AG04450 (cell line): Measurements from ENCODE around the gene KCNK10. TPM values are rescaled to one million over a fixed set of nuclear protein-coding genes. Genes with fewer than 3 reads are reported as not detected.

ENCODE experiments used
- CTCF ChIA-PET: fragments of 300-600, 350-600 bp; formaldehyde crosslinking; extraction: SDS; loops from one replicate; lab custom pipeline; 2022; ENCODE audit warnings: antibody characterized with exemption, inconsistent platforms; lab: Charles Lee
- POLR2A ChIA-PET: fragments of 350-600 bp; formaldehyde crosslinking; extraction: SDS; loops from one replicate; lab custom pipeline; 2021; ENCODE audit warnings: antibody characterized with exemption, inconsistent platforms; lab: Yijun Ruan, JAX
- DNase-seq: peaks from one replicate; pipeline ENCODE4 v3.0.0-alpha.2; 2011; ENCODE audit warnings: low read depth, low spot score
- H3K27ac ChIP-seq: one replicate; pipeline ENCODE4 v1.5.1; 2012; ENCODE audit warnings: low read depth, low read length, control low read depth
- H3K27me3 ChIP-seq: one replicate; pipeline ENCODE4 v1.6.0; 2012; ENCODE audit warnings: low read length; ENCODE audit not compliant: control insufficient read depth, insufficient read depth
- H3K4me3 ChIP-seq: 2 replicates; pipeline ENCODE4 v1.5.1; 2011; ENCODE audit warnings: mild to moderate bottlenecking, low read depth, low read length, control low read depth
- H3K9me3 ChIP-seq: 2 replicates; pipeline ENCODE4 v1.5.1; 2012; ENCODE audit warnings: low read length; ENCODE audit not compliant: control insufficient read depth, insufficient read depth
- polyA plus RNA-seq: library from polyadenylated mRNA; depleted of rRNA; stranded (reverse); fragments of >200 nt; gene quantifications from 2 replicates; pipeline ENCODE4 v1.2.3, GENCODE V29; 2011
- TF ChIP-seq, protein P1 (sequence below): IDR thresholded peaks from 2 replicates; pipeline ENCODE4 v1.5.1; 2011; ENCODE audit warnings: low read depth, low read length, control low read depth, inconsistent platforms

KCNK10 gene
- polyA plus RNA-seq, 1 experiment = not detected

DNA sequence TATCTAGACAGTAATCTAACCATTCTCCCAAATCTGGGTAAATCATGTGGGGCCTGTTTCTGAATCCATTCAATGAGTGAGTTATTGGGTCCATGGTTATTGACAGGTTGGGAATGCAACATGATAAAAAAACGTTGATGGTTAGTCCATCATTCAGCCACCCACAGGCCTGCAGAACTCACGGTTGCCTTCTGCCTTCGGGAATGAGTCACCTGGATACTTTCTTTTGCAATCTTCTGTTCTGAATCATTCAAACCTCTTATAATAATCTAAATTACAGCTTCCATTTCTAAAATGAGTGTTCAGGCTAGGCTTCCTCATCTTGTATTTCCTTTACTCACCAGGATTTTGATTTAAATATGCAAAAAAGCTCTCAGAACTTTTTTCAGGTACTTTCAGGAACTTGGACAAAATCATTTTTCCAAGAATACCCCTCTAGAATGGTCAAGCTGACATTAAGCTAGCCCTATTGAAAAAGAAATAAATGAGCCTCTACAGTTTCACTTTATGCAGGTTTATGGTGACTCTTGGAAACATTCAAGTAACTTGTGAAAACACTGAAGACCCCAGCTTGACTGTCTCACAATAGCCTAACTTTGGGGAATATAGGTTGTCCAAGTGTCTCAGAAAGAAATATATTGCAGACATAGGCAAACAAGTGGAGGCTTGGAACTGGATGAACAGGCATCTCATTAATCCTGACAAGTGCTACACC, 94.4 kb downstream of the KCNK10 start:
- no peak overlapping the region for H3K4me3 ChIP-seq
- CTCF ChIA-PET = interaction anchor here (1.0 kb wide), 1 partner anchor 215 kb away, joined by 3 read pairs; no protein-coding TSS in a partner anchor
- POLR2A ChIA-PET = no interaction called here
- DNase-seq = no peak
- no peaks in the 10 kb centered on the region for H3K9me3 ChIP-seq
- TF ChIP-seq, protein P1, sequence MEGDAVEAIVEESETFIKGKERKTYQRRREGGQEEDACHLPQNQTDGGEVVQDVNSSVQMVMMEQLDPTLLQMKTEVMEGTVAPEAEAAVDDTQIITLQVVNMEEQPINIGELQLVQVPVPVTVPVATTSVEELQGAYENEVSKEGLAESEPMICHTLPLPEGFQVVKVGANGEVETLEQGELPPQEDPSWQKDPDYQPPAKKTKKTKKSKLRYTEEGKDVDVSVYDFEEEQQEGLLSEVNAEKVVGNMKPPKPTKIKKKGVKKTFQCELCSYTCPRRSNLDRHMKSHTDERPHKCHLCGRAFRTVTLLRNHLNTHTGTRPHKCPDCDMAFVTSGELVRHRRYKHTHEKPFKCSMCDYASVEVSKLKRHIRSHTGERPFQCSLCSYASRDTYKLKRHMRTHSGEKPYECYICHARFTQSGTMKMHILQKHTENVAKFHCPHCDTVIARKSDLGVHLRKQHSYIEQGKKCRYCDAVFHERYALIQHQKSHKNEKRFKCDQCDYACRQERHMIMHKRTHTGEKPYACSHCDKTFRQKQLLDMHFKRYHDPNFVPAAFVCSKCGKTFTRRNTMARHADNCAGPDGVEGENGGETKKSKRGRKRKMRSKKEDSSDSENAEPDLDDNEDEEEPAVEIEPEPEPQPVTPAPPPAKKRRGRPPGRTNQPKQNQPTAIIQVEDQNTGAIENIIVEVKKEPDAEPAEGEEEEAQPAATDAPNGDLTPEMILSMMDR = no peak
- H3K27me3 ChIP-seq = no peaks in the 10 kb centered on the region
- H3K27ac ChIP-seq = no peak overlapping the region

DNA sequence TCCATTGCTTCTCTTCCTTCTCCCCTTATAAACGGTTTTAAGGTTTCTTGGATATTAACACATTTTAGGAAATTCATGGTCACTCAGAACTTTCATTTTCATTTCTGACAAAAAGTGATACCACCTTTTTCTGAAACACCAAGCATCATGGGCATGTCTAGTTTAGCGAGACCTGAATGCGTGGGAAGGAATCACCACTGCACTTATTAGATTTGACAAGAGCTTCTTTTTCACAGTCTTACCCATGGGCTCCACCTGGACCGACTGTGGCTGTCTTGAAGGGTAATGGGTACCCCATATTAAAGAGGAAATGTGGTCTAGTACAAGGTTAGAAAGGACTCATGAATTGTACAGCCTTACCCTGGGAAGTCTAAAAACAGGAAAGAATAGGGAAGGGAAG, 95.4 kb downstream of the KCNK10 start:
- no peak for DNase-seq
- ChIA-PET CTCF (interaction anchor here (1.0 kb wide), 1 partner anchor 214 kb away, joined by 3 read pairs; no protein-coding TSS in a partner anchor), POLR2A (no interaction called here)
- TF ChIP-seq, protein P1 = no peak
- no peak overlapping the region for H3K27ac ChIP-seq
- H3K9me3 ChIP-seq = no peaks in the 10 kb centered on the region
- no peak overlapping the region for H3K4me3 ChIP-seq
- no peaks in the 10 kb centered on the region for H3K27me3 ChIP-seq

DNA sequence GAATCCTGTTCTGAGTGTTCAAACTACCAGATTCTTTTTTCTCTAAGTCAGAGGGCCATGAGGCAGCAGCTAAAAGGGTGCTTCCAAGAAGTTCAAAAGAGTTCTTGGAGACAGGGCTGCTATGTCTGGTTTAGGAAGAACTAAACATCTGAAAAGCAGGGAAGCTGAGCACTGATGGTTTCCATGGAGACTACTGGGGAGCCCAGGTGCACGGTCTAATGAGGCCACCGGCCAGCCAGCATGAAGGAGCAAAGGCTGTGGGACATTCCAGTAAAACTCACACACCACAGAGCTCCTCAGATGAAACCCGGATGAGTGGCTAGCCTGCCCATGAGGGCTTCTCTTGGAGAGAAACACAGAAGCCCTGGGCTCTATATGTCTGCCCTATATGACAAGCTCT, 97.3 kb downstream of the KCNK10 start:
- DNase-seq = no peak
- CTCF ChIA-PET = no interaction called here
- H3K27me3 ChIP-seq = no peaks in the 10 kb centered on the region
- no peak overlapping the region for H3K27ac ChIP-seq
- H3K4me3 ChIP-seq = no peak overlapping the region
- TF ChIP-seq, protein P1 = no peak
- no peaks in the 10 kb centered on the region for H3K9me3 ChIP-seq
- POLR2A ChIA-PET = no interaction called here

DNA sequence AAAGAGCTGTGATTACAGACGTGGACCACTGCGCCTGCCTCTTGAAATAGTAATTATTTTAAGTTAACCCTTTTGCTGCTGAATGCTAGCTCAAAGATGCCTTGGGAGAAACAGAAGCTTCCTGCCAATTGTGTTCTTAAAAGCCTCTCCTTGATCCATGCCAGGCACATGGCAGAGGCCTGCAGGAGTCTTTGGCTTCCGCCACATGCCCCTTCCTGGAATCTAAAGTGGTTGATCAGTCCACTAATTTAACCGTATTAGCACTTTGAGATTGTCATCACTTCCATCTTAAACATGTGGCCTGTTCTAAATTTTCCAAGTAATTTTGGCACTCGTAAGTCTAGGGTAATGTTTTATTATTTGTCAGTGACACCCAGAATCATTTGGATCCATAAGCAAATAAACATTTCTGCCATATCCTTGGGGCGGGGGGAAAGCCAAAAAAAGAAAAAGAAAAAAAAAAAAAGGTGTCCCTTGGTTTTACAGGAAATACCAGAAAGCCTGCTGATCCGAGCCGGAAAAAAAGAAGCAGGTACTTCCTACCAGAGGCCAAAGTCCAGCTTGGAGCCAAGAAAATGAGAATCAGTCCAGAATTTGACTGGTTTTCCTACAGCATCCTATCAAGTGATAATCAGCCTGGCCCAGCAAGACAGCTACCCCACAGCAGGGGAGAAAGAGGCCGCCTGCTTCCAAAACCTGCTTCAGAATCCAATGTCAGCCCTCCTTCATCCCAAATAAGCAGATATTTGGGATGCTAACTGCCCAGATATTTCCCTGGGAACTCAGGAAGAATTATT, 104.8 kb downstream of the KCNK10 start:
- POLR2A ChIA-PET = no interaction called here
- Histone ChIP-seq H3K27ac (no peak overlapping the region), H3K9me3 (peaks cover 9% of the 10 kb centered on the region; the same call in 1 of the 2 replicates), H3K4me3 (no peak overlapping the region), H3K27me3 (no peaks in the 10 kb centered on the region)
- DNase-seq = no peak
- CTCF ChIA-PET = interaction anchor here (0.6 kb wide), 1 partner anchor 17 kb away, joined by 3 read pairs; no protein-coding TSS in a partner anchor
- TF ChIP-seq, protein P1 = no peak

DNA sequence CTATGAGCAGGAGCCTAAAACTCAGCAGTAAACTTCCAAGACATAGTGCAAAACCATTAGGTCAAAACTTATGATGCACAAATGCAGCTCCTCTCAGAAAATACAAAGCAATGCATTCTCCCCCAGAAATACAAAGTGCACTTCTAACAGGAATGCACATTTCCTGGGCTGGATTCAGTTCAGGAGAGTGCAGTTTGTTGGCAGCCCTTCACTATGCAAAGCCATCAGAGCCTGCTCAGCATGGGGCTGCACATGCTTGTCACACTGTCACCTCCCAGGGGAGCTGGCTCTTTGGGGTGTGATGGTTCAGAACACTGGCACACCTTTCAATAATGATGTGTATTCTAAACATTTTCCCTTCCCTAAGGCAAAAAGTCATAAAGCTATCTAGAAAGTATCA, 110.4 kb downstream of the KCNK10 start:
- ChIA-PET CTCF (no interaction called here), POLR2A (no interaction called here)
- Histone ChIP-seq H3K4me3 (no peak overlapping the region), H3K9me3 (no peaks in the 10 kb centered on the region; the same call in 1 of the 2 replicates), H3K27me3 (no peaks in the 10 kb centered on the region), H3K27ac (no peak overlapping the region)
- DNase-seq = no peak
- TF ChIP-seq, protein P1 = no peak
